SHP77 treated with DMSO at 0.1 percent for 48 hours (cell line): ENCODE measurements around the gene SHC1.

Source experiments
- DNase-seq: peaks from one replicate; lab custom pipeline; 2025; lab: John Stamatoyannopoulos, UW

The SHC1 gene

DNA sequence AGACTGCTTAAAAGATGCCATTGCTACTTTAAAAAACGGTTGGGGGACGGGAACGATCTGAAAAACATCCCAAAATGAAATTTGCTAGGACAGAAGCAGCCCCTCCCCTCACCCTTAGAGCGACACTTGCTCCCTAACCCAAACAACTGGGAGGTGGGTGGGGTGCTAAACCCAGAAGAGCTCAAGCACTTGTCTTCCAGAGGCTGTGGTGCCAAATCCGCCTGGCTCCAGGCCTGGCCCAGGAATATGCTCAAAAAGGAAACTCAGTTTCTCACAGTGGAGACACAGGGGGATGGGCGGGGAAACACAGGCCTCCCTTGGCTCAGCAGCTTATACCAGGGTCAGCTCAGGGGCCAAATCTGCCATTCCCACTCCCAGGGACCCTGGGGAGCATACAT, 14.0 kb downstream of the SHC1 start:
- DNase-seq = no peak

DNA sequence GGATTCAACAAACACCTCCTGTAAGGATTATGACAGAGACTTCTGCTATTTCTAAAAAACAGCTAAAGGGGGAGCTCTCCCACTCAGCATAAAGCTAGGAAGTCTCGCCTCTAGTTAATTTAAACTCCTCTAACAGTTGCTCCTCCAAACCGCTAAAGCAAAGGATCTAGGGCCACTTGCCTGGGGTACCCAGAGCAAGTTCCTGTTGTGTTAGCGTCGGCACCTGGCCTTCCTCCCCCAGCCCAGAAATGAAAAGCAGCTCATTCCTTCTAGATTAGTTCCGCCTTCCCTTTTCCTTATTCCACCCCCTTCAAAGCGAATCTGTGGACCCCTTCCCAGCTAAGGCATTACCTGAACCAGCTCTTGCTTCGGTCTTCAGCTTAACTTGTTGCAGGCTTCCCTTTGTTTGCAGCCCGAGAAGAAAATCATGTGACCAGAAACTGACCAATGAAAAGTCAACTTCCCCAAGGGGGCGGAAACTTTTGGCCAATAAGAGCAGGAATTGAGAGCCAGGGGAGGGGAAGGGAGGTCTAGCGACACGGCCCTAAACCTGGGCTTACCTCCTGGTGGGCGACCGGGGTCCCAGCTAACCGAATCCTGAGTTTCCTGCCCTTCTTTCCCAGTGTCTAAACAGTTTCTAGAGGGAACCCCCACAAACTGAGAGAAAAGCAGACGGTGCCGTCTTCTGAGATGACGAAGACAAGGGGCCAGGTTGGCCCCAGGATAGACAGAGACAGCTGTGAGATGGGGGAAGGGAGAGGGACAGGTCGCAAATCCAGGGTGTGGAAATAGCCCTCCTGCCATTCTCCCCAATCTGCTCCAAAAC, 14.6 kb downstream of the SHC1 start, which contains the start of gene PBXIP1:
TSS of gene PBXIP1 (minus strand) at position 382 of the 826 bp plus-strand sequence. CDS start 2,378 bp downstream, outside the sequence.
- DNase-seq = peak; percentile 96

DNA sequence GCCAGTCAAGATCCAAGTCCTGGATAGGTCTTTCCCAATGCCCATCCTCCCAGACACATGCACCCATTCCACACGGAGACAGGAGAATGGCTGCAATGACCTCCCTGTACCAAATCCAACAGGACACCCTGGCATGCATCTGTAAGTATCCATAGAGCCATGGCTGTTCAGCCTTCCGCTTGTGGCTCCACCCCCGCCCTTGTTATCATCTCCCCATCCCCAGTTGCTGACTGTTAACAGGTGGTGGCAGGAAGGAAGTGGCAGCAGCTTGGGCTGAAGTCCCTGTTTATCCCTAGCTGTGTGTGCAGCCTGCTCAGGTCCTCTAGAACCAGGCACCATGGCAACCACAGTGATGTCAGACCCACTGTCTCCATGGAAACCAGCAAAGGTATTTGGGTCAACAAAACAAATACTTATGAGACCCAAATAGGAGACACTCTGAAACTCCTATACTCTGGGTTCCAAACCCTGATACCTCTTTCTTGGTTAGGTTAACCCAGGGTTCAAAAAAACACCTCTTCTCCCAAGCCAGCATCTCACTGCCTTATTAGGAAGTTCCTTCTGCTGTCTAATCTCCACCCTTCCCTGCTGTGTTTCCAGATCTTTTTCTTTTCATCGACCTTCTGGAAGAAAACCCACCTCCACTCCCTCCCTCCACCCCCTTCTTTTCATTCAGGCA, 15.4 kb downstream of the SHC1 start:
- DNase-seq = peak; percentile 83

DNA sequence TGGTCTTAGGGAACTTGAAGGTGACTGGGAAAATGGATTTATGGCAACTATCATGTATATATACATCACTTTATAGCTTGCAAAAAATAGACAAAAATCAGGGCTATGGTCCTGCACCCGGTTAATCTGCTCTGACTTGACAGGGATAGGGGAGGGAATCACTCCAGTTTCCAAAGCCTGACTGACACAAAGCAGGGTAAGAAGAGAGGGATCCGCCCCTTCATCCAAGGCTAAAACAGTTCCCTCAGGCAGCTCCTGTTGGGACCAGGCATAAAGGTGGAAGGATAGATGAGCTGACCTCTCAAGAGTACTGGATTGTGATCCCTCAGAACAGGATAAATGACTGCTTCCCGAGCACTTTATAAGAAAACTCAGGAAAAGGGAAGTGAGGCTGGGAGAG, 16.0 kb downstream of the SHC1 start:
- DNase-seq = no peak

DNA sequence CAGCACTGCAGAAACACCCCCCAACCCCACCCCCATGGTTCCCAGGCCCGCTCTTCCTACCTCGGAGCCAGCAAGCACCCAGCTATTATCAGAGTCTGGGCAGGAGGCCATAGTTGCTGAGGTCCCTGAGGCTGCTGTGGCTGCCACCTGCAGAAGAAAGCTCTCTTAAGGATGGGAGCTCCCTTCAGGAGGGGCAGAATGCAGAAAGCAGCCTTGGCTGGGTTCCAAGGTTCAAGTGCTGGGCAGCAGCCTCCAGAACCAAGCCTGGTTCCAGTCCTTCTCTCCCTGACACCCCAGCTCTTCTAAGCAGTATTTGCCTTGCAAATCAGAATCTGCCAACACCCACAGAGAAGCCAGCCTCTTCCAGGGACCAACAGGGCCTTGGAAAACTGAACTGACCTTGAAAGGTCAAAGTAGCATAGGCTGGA, 16.9 kb downstream of the SHC1 start:
- no peak for DNase-seq

DNA sequence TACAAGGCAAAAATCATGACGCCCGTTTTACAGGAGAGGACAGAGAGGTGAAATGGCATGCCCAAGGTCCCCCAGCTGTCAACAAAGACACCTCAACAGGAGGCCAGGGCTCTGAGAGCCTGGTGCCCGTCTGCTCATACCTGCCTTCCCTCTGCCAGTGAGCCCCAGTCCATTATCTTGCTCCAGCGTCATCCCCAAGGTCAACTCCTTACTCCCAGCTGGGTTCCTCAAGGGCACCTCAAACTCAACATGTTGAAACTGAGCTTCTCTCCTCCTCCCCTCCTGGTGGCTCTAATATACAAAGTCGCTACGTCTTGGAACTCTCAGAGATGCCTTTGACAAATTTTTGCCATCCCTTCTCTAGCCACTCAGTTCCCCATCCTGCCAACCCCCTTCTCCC, 17.9 kb downstream of the SHC1 start:
- no peak for DNase-seq

DNA sequence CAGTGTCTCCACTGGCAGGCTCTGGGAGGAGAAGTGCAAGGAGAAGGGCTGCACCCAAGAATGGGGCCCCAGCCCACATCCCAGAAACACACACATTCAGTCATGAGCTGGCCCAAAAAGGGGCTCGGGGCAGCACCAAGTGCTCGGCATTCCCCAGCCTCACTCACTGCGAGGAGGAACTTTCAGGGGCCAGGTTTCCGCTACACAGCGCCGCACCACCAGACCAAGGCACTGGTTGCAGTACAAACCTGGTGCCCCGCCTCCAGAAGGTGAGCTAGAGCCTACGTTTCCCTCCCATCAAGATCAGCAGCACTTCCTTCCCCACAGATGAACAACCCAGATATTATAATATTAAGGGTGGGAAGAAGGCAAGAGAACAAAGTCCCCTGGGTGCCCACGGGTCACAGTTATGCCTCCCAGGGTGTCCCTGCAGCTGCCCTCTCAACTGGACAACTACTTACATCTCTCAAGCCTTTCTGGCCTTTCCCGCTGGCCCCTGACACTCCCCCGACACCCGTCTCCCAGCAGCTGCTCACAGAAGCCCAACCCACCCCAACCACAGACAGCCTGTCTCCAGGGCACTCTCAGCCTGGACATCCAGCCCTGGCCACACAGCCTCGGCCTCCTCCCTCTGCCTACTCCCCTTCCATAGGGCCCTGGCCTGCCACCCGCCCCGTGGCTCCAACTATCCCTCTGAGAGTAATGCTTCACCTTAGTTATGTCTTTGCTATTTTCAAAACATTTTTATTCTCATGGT, 18.5 kb downstream of the SHC1 start:
- DNase-seq = no peak

DNA sequence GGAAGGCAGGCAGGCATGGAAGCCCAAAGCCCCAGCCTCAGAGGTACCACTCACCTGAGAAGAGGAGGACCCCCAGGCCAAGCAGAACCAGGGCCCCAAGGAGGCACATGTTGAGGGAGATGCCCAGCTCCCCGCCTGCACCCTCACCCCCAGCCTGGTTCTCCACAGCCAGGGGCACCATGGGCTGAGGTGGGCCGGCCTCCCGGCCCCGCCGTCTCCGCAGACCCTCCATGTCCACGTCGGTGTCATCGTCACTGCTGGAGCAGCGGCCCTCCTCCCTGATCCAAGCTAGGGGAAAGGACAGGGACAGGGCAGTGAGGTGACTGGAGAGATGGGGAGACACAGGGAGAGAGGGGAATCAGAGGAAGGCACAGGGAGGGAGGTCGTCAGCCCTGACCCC, 22.5 kb downstream of the SHC1 start:
- DNase-seq = no peak

DNA sequence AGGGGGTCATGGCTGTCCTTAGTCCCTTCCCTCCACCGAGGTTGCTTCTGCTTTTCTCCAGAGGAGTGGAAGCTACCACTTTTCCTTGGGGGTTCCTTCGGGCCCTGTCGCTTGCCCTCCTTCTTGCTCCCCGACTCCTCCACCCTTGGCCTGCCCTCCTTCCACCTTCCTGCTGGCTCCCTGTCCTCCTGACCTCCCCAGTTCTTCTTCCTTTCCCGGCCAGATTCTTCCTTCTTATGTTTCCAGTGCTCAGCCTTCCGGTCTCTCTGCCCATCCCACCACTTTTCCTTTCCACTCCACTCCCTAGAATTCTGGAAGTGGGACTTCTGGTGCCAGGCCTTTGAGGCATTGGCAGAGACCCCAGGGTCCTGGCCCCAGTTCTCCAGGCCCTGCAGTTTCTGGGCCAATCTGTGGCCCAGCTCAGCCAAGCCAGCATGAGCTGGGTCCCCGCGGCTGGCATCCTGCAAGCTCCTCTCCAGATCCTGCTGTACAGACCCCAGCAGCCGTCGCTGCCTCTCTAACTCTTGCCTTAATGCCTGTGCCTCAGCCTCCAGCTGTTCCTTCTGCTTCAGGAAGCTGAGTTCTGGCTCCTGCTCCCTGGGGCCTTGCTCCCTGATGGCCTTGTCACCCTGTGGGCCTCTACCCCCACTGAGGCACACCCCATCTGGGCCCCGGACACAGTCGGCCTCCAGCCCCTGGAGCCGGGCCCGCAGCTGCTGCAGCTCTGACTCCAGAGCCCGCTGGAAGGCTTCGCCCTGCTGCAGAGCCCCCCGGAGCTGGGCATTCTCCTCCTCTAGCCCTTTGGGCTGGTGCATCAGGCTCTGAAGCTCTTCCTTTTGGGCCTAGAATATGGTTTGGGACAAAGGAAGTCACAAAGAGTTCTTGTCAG, 24.3 kb downstream of the SHC1 start:
- DNase-seq = no peak

DNA sequence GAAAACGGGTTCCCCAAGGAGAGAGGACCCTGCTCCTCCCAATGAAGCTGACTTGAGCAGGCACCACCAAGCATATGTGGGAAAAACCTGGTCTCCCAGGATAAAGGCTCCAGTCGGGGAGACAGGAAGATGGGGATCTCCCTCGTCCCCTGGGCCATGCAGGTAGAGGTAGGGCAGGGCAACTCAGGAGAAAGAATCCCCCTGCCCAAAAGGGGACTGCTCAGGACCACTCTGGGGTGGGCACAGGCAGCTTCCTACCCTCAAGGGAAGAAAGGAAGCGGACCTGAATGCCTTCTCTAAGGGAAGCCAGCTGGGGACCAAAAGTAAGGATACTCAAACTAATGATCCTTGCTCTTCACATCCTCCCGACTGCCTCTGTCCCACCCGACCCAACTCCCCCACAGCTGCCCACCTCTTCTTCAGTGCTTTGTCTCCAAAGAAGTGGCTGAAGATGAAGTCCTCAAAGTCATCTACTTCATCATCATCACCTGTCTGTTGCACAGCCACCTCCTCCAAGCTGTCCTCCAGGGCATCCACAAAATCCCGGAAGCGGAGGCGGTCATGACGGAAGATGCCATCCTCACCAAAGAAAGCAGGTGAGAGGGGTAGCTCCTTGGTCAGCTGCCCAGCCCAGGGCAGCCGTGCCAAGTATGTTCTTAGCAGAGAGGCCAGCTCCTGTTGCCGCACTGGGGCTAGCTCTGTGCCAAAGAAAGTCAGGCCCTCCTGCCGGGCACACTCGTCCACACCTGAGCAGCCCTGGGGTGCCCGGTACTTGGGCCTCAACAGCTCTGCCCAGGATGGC, 25.2 kb downstream of the SHC1 start:
- DNase-seq = no peak

DNA sequence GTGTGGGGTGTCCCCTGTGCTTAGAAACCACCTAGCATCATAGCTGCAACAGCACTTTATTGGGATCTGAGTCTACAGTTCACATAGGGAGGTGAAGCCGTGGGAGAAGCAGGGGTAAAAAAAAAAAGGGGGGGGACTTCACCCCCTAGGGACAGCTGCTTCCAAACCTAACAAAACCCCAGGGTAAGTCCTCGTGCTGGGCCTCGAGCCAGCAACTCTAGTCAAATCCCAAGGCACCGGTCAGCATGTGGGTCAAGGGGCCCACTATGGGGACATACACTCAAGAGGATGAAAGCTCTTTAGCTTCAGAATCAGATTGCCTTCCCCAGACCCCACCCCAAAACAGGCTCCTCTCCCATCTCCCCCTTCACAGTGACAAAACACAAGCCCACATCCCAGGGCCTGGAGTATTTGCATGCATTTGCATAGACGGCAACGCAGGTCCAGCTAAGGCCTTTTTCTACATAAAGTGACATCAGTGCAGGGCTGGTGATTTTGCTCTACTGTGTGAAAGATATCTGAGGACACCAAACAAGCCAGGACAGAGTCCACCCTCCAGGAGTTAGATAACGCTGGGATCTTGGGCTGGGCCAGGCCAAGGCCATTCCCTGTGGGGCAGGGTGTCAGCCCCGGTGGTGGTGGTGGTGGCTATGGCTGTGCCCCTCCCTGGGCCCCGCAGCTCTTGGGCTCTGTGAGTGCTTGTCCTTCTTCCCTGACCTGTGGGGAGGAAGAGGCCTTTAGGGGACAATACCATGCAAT, 26.0 kb downstream of the SHC1 start:
- no peak for DNase-seq

DNA sequence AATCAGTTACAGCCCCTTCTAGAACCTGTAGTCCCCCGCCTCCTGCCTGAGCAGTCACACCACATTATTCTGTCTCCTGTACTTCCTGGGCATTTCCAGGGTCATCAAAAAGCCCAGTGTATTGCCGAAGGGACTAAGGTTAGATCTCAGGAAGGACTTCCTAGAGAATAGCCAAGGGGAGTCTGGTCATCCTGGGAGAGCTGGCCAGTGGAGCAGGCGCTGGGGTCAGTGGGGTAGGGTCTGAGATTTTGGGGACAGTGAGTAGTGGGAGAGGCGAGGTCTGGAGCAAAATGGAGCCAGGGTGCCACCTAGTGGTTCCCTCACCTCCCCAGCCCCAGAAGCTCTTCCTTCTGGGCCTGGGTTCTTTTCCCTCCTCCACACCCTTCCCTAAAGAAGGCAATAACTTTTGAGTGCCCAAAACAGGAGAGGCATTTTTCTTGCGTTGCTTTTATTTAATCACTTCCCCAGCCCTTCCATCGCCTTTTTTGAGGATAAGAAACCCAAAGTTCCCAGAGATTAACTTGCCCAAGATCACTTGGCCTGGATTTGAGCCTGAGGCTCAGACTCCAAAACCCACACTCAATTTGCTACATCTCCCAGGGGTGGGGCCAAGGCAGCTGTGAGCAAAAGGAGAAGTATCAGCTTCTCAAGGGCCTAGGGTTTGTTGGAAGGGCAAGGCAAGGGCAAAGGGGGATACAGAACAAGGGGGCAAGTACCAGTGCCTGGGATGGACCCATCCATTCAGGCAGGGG, 26.7 kb downstream of the SHC1 start:
- DNase-seq = no peak

DNA sequence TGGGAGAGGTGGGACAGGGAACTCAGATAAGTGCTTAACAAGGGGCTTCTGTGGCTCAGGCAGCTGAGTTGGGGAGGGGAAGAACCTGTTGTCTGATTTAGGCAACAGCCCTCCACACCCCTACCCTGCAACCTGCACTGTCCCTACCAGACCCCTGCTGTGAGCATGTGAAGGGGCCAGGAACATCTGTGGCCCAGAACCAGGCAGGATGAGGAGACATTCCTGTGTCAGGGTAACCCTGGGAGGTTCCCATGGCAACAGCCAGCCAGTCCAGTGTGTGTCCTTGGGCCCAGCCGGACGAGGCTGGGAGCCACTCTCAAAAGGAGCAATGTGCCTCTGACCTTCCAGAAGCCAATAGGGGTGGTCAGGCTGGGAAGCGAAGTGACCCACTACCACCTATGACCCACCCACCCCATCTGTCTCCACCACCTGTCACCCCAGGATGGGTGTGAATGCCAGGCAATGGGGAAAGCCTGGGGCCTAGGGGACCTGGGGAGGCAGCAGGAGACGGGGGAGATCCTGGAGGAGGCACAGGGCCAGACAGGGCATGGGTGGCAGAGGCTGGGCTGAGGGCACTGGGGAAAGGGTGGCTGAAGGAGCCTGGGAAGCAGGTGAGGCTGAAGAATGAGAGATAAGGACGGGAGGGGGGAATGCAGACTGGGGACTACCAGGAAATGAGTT, 29.1 kb downstream of the SHC1 start:
- DNase-seq = no peak

DNA sequence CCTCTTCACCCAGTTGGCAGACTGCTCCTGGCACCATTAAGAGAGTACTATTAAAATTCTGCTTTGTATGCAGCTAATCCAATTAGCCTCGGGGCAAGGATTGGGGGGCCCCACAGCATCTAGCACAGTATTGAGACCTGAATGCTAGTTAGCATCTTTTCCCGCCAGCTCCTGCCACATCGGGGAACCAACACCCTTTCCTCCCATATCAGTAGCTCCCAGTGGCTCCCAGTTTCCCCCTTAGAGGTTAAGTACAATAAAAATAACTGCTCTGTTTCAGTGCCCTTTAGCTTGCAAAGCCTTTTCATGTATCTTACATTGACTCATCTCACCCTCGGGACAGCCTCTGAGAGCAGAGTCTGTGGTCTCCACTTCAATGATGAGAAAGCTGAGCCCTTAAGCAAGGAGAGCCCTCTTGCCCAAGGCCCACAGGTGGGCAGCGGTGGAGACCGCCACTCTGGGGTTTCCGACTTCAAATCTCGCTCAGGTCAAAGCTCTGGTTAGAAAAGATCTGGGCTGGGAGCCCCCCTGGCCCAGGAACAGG, 29.8 kb downstream of the SHC1 start:
- no peak for DNase-seq

DNA sequence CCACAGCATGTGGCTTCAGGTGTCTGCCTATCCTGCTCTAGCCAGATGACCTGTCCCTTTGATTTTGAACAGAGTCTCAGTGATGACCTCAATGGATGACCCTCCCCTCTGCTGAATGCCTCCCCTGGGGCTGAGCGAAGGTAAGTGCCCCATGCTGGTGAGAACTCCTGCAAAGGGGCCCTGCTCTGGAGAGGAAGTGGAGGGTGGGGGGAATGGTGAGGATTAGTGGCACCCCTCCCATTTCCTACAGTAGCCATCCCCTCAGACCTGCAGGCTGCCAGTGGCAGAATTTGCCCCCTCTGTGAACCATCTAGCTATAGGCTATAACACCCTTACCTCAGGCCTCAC, 30.4 kb downstream of the SHC1 start:
- DNase-seq = no peak

DNA sequence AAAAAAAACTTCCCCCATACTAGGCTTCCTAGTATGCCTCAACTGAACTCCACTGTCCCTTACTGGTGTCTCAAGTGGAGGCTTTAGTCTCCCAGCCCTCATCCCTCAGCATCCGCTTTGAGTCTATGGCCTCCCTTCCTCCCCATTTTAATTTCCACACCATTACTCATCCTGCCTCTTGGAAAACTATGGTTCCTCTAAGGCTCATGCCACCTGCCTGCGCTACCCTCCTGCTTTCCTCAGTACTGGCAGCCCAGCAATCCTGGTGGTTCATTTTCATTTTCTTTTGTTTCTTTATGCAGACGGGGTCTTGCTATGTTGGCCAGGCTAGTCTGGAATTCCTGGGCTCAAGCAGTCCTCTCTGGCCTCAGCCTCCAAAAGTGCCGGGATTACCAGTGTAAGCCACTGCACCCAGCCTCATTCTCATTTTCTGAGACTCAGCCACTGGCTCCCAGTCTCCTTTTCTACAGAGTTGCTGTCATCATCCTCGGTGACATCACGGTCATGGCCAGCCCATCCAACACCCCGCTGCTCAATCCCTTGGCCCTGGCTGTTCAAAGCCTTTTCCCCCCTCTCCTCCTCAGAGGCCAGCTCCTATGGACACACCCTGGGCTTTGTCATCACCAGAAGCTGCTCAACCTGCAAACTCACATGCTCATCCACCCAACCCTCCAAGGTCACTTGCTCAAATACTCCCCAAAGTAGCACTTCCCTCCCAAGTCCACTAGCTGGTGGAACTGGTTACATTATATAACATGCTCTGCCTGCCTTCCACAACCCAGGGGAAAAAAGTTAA, 31.7 kb downstream of the SHC1 start:
- no peak for DNase-seq

DNA sequence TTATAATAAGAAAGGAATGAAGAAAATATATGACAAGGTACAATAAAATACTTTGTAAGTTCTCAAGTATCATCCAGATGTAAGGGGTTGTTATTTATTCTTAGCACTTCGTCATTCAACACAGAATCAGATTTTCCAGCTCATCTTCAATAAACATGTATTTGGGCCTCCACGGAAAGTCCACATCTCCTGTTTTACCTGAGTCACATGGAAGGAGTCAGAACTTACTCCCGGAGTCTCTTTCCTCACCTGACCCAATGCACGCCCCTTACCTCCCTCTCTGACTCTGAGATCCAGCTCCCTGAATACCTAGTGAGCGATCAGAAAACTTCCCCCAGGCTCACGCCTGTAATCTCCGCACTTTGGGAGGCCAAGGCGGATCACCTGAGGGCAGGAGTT, 32.6 kb downstream of the SHC1 start:
- DNase-seq = no peak
